Mesendoderm (in vitro differentiated cells): ENCODE results near the gene CTNNA2.
A peak's percentile ranks its signal among the peaks of the same experiment; 100 is the strongest.

ENCODE experiments used
- DNase-seq: peaks from one replicate; pipeline ENCODE4 v3.0.0; 2013
- H2AK5ac ChIP-seq: 2 replicates; pipeline ENCODE4 v1.6.1; 2013; ENCODE audit warnings: low read length, inconsistent platforms
- H2BK120ac ChIP-seq: 2 replicates; pipeline ENCODE4 v1.6.1; 2013; ENCODE audit warnings: low read depth, mild to moderate bottlenecking, low read length, moderate library complexity, mixed read lengths
- H2BK15ac ChIP-seq: replicated peaks from 2 replicates; pipeline ENCODE4 v1.6.1; 2013; ENCODE audit warnings: low read depth, mild to moderate bottlenecking, moderate library complexity
- H2BK5ac ChIP-seq: 2 replicates; pipeline ENCODE4 v1.6.1; 2013; ENCODE audit warnings: low read length, inconsistent platforms
- H3K18ac ChIP-seq: 2 replicates; pipeline ENCODE4 v1.6.1; 2013; ENCODE audit warnings: mild to moderate bottlenecking, low read length, mixed read lengths
- H3K23ac ChIP-seq: one replicate; pipeline ENCODE4 v1.6.1; 2013; ENCODE audit warnings: low read length
- H3K27ac ChIP-seq: 2 replicates; pipeline ENCODE4 v1.5.1; 2013; ENCODE audit warnings: low read depth, mild to moderate bottlenecking, inconsistent platforms, low read length, moderate library complexity
- H3K27me3 ChIP-seq: 2 replicates; pipeline ENCODE4 v1.6.1; 2013; ENCODE audit warnings: low read length, control low read depth, mild to moderate bottlenecking, inconsistent platforms; ENCODE audit not compliant: insufficient read depth, poor library complexity
- H3K36me3 ChIP-seq: 2 replicates; pipeline ENCODE4 v1.6.1; 2013; ENCODE audit warnings: low read length, inconsistent platforms; ENCODE audit not compliant: control insufficient read depth, insufficient read depth
- H3K4ac ChIP-seq: one replicate; pipeline ENCODE4 v1.6.1; 2013; ENCODE audit warnings: low read depth, mild to moderate bottlenecking, low read length, moderate library complexity
- H3K4me1 ChIP-seq: 2 replicates; pipeline ENCODE4 v1.6.1; 2013; ENCODE audit warnings: low read depth, low read length, inconsistent platforms; ENCODE audit not compliant: control insufficient read depth
- H3K4me2 ChIP-seq: 2 replicates; pipeline ENCODE4 v1.6.1; 2013; ENCODE audit warnings: low read length
- H3K4me3 ChIP-seq: 2 replicates; pipeline ENCODE4 v1.5.1; 2013; ENCODE audit warnings: mild to moderate bottlenecking, low read length
- H3K56ac ChIP-seq: one replicate; pipeline ENCODE4 v1.6.1; 2013; ENCODE audit warnings: low read length
- H3K79me1 ChIP-seq: 2 replicates; pipeline ENCODE4 v1.6.1; 2013; ENCODE audit warnings: low read length, inconsistent platforms
- H3K79me2 ChIP-seq: 2 replicates; pipeline ENCODE4 v1.6.1; 2013; ENCODE audit warnings: mild to moderate bottlenecking, low read length; ENCODE audit not compliant: control insufficient read depth, insufficient read depth
- H3K9ac ChIP-seq: 2 replicates; pipeline ENCODE4 v1.6.1; 2013; ENCODE audit warnings: low read length, inconsistent platforms
- H4K5ac ChIP-seq: one replicate; pipeline ENCODE4 v1.6.1; 2013; ENCODE audit warnings: low read length
- H4K8ac ChIP-seq: one replicate; pipeline ENCODE4 v1.6.1; 2013; ENCODE audit warnings: low read depth, mild to moderate bottlenecking, control low read depth, low read length, moderate library complexity
- WGBS: extraction: QIAGEN DNeasy Blood & Tissue Kit; methylation state at CpG from one replicate; pipeline ENCODE4 v1.1.7; 2013; ENCODE audit warnings: low lambda C conversion rate, missing lambda C conversion rate; ENCODE audit not compliant: insufficient coverage; ENCODE audit errors: extremely low coverage; 5-methylcytosine and 5-hydroxymethylcytosine counted together

Gene CTNNA2

DNA sequence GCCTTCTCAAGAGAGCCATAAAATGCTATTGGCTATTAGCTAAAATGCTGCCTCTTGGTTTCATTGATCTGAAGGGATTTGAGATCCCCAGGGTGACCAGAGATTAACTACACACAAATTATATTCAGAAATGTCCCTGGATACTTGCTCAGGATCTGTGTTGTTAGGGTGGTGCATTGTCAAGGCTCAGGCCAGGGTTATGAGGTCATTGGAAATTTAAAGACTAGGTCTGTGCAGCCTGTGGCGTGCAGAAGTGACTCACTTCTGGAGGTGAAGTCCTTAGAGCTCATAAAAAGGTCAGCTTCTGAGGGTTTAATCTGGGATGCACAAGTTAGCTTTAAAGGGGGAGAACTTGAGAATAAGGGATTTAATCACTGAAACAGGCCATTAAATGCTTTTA, 768.2 kb downstream of the CTNNA2 start:
- H4K8ac ChIP-seq = no peak overlapping the region
- no peak overlapping the region for H3K9ac ChIP-seq
- no peak overlapping the region for H2BK120ac ChIP-seq
- H2BK5ac ChIP-seq = no peak overlapping the region
- no peak overlapping the region for H3K23ac ChIP-seq
- WGBS = no CpG with 5 or more reads among the region's 1 CpG
- H3K4me3 ChIP-seq = no peak overlapping the region
- H4K5ac ChIP-seq = no peak overlapping the region
- no peaks in the 10 kb centered on the region for H3K27me3 ChIP-seq
- DNase-seq = no peak
- no peaks in the 10 kb centered on the region for H3K4me1 ChIP-seq
- no peak overlapping the region for H2BK15ac ChIP-seq
- H3K18ac ChIP-seq = no peak overlapping the region
- H3K56ac ChIP-seq = no peak overlapping the region
- H3K4ac ChIP-seq = no peak overlapping the region
- H3K79me2 ChIP-seq = no peaks in the 10 kb centered on the region
- H3K4me2 ChIP-seq = no peak overlapping the region
- H2AK5ac ChIP-seq = no peak overlapping the region
- no peaks in the 10 kb centered on the region for H3K79me1 ChIP-seq
- no peak overlapping the region for H3K27ac ChIP-seq
- H3K36me3 ChIP-seq = no peaks in the 10 kb centered on the region

DNA sequence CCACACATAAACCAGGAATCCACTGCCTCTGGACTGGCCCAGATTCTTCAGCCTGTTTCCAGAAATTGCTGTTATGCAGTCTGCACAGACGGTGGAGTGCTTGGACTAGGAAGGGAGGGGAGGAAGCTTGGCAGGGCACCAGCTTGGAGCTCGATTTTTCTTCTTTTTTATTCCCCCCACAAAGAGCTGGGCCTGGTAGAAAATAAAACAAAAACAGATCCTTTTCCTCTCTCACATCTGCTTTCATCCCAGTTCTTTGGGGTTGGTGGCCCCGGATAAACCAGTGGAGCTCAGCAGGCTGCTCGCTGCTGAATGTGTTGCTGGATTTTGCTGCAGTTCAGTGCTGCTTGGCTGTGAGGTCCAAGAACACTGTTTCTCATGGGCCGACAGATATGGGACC, 775.7 kb downstream of the CTNNA2 start:
- Histone ChIP-seq H3K27me3 (no peaks in the 10 kb centered on the region), H4K5ac (no peak overlapping the region), H3K79me1 (no peaks in the 10 kb centered on the region), H3K4ac (no peak overlapping the region), H2AK5ac (no peak overlapping the region), H4K8ac (no peak overlapping the region), H3K4me3 (no peak overlapping the region), H3K4me1 (no peaks in the 10 kb centered on the region), H2BK15ac (no peak overlapping the region), H3K79me2 (no peaks in the 10 kb centered on the region), H2BK5ac (no peak overlapping the region), H2BK120ac (no peak overlapping the region), H3K4me2 (no peak overlapping the region), H3K27ac (no peak overlapping the region), H3K18ac (no peak overlapping the region), H3K9ac (no peak overlapping the region), H3K56ac (no peak overlapping the region), H3K23ac (no peak overlapping the region), H3K36me3 (no peaks in the 10 kb centered on the region)
- no CpG with 5 or more reads among the region's 5 CpGs for WGBS
- peak; percentile 7 for DNase-seq

DNA sequence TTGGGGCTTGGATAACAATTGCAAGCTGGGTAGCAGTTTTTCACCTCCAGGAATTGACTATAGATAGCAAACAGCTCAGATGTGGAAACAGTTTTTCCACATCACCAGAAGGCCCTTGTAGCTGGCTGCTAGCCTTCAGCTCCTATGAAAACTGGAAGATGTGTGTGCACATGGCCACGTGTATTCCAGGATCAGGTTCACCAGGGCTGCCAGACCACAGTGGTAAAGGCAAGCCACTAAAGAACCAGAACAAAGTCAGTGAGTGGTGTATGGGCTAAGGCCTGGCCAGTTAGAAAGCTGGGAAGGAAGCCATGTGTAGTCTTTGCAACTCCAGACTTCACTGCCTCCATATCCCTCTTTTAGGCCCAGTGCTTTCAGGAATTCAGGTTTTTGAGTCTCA, 778.8 kb downstream of the CTNNA2 start:
- Histone ChIP-seq H3K23ac (no peak overlapping the region), H3K56ac (no peak overlapping the region), H3K4ac (no peak overlapping the region), H3K4me2 (no peak overlapping the region), H2BK120ac (no peak overlapping the region), H2AK5ac (no peak overlapping the region), H2BK15ac (no peak overlapping the region), H3K36me3 (no peaks in the 10 kb centered on the region), H3K79me1 (no peaks in the 10 kb centered on the region), H3K18ac (no peak overlapping the region), H4K8ac (no peak overlapping the region), H4K5ac (no peak overlapping the region), H3K27me3 (no peaks in the 10 kb centered on the region), H3K79me2 (no peaks in the 10 kb centered on the region), H2BK5ac (no peak overlapping the region), H3K27ac (no peak overlapping the region), H3K9ac (no peak overlapping the region), H3K4me1 (peaks cover 3% of the 10 kb centered on the region), H3K4me3 (no peak overlapping the region)
- no peak for DNase-seq
- WGBS = no CpG with 5 or more reads among the region's 1 CpG

DNA sequence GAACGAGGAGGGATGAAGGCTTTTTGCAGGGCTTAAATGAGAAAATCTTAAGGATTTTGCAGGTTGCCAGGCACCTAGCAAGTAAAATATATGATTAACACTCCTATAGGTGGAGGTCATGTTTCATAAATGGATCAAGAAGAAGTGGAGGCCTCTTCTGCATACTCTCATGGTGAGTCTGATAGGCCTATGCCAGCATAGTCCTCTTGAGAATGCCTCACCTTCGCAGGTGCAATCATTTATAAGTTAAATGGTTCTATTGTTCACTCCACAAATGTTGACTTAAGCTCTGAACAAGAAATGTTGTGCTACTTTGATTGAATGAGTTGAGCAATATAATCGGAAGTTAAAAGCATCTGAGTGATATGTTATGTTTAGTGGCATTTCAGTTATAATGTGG, 779.6 kb downstream of the CTNNA2 start:
- Histone ChIP-seq H3K4me1 (peaks cover 6% of the 10 kb centered on the region), H3K23ac (no peak overlapping the region), H3K9ac (no peak overlapping the region), H3K79me1 (no peaks in the 10 kb centered on the region), H3K27me3 (no peaks in the 10 kb centered on the region), H2BK15ac (no peak overlapping the region), H3K4me2 (no peak overlapping the region), H2BK120ac (no peak overlapping the region), H2BK5ac (no peak overlapping the region), H3K18ac (no peak overlapping the region), H3K56ac (no peak overlapping the region), H3K36me3 (no peaks in the 10 kb centered on the region), H2AK5ac (no peak overlapping the region), H4K8ac (no peak overlapping the region), H3K4ac (no peak overlapping the region), H3K79me2 (no peaks in the 10 kb centered on the region), H4K5ac (no peak overlapping the region), H3K27ac (no peak overlapping the region), H3K4me3 (no peak overlapping the region)
- DNase-seq = no peak
- WGBS = no CpG with 5 or more reads among the region's 3 CpGs

DNA sequence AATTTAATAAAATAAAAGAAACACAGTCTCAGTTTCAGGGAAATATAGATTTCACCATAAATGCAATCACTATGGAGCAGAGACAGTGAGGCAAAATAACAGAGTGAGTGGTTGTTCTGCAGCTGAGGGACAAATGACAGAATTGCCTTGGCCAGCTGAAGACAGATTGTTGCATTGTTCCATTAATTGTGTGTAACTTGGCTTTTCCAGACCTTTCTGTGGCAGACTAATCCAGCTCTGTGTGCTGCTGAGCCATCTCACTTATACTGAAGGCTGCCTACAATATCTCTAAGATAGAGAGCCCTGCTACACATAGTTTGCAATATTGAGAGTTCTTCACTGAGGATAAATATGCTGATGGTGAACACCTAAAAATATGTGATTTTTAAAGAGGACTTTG, 780.2 kb downstream of the CTNNA2 start:
- Histone ChIP-seq H4K8ac (no peak overlapping the region), H3K4ac (no peak overlapping the region)
- no peak for DNase-seq

DNA sequence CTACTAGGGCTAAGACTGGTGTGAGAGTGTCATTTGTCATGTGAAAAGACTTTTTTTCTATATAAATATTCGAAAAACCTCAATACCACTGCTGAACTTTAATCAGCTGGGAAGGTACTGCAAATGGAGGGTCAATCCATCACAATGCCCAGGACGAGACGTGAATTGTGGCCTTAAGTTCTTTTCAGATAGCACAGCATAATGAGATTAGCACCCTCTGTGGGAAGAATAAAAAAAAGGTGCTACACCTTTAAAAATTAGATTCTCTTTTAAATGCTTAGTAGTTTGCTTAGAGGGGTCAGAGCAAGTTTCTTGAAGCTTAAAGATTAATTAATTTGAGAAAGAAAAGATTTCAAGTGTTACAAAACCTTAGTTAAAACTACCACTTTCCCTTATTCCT, 786.1 kb downstream of the CTNNA2 start:
- Histone ChIP-seq H3K4me1 (peaks cover 34% of the 10 kb centered on the region), H3K79me2 (no peaks in the 10 kb centered on the region), H3K4me3 (no peak overlapping the region), H3K4ac (no peak overlapping the region), H2AK5ac (no peak overlapping the region), H3K56ac (no peak overlapping the region), H3K36me3 (no peaks in the 10 kb centered on the region), H3K4me2 (no peak overlapping the region), H4K8ac (no peak overlapping the region), H2BK15ac (no peak overlapping the region), H2BK5ac (no peak overlapping the region), H3K9ac (no peak overlapping the region), H4K5ac (no peak overlapping the region), H3K27ac (no peak overlapping the region), H2BK120ac (no peak overlapping the region), H3K27me3 (peaks cover 24% of the 10 kb centered on the region), H3K23ac (no peak overlapping the region), H3K79me1 (no peaks in the 10 kb centered on the region), H3K18ac (no peak overlapping the region)
- no peak for DNase-seq
- no CpG with 5 or more reads among the region's 3 CpGs for WGBS

More for the DNA sequence above, 780.2 kb downstream of the CTNNA2 start:
- no peaks in the 10 kb centered on the region for H3K79me1 ChIP-seq
- no peak overlapping the region for H2AK5ac ChIP-seq
- no peak overlapping the region for H2BK15ac ChIP-seq
- no peaks in the 10 kb centered on the region for H3K79me2 ChIP-seq
- H3K27ac ChIP-seq = no peak overlapping the region
- H3K23ac ChIP-seq = no peak overlapping the region
- H3K4me3 ChIP-seq = no peak overlapping the region
- H3K4me1 ChIP-seq = peaks cover 6% of the 10 kb centered on the region
- H4K5ac ChIP-seq = no peak overlapping the region
- no peak overlapping the region for H2BK120ac ChIP-seq
- no peak overlapping the region for H2BK5ac ChIP-seq
- no peak overlapping the region for H3K56ac ChIP-seq
- no peak overlapping the region for H3K4me2 ChIP-seq
- H3K9ac ChIP-seq = no peak overlapping the region
- H3K18ac ChIP-seq = no peak overlapping the region
- H3K36me3 ChIP-seq = no peaks in the 10 kb centered on the region
- H3K27me3 ChIP-seq = no peaks in the 10 kb centered on the region
